Body of pancreas (tissue), 4 donors: Measurements from ENCODE around the gene CCDC50.

Experiments used
- CTCF ChIP-seq, 7 experiments: fragments of 450-650 bp in 4 of 7; fragments of 200-600 bp in 3 of 7; sonication (generic) in 3 of 7; IDR thresholded peaks; one replicate each; pipeline ENCODE4 v1.5.1; 2016 to 2019; ENCODE audit warnings: antibody characterized with exemption in 7 of 7
- POLR2A ChIP-seq, 3 donors: fragments of 450-650 bp; IDR thresholded peaks; one replicate each; pipeline ENCODE4 v1.6.1; 2016; ENCODE audit warnings: antibody characterized with exemption in 3 of 3, mild to moderate bottlenecking in 2 of 3

- TF ChIP-seq POLR2A (IDR thresholded peaks at IDR 0.05) (no peak), CTCF (IDR thresholded peaks at IDR 0.05) (no peak)
Measured at GRCh38 chr3:191417457-191417729, 88.2 kb downstream of the CCDC50 start.
